HL-60 (cell line): ENCODE measurements around the gene TNFAIP2.

ENCODE experiments used
- GABPA ChIP-seq: IDR thresholded peaks from 2 replicates; pipeline ENCODE4 v1.6.1; 2012; ENCODE audit warnings: low read depth
- POLR2AphosphoS5 ChIP-seq: IDR thresholded peaks from 2 replicates; pipeline ENCODE4 v1.6.1; 2012; ENCODE audit warnings: low read depth
- SPI1 ChIP-seq: IDR thresholded peaks from 2 replicates; pipeline ENCODE4 v1.6.1; 2012; ENCODE audit warnings: low read depth, mild to moderate bottlenecking, borderline replicate concordance
- TF ChIP-seq, protein P1 (sequence below): IDR thresholded peaks from one replicate; pipeline ENCODE4 v1.5.1; 2011; ENCODE audit warnings: low read length, control low read depth, inconsistent platforms; ENCODE audit not compliant: insufficient read depth
- TF ChIP-seq, protein P2 (sequence below): IDR thresholded peaks from 2 replicates; pipeline ENCODE4 v1.6.1; 2012; ENCODE audit warnings: low read depth; ENCODE audit not compliant: insufficient replicate concordance

DNA sequence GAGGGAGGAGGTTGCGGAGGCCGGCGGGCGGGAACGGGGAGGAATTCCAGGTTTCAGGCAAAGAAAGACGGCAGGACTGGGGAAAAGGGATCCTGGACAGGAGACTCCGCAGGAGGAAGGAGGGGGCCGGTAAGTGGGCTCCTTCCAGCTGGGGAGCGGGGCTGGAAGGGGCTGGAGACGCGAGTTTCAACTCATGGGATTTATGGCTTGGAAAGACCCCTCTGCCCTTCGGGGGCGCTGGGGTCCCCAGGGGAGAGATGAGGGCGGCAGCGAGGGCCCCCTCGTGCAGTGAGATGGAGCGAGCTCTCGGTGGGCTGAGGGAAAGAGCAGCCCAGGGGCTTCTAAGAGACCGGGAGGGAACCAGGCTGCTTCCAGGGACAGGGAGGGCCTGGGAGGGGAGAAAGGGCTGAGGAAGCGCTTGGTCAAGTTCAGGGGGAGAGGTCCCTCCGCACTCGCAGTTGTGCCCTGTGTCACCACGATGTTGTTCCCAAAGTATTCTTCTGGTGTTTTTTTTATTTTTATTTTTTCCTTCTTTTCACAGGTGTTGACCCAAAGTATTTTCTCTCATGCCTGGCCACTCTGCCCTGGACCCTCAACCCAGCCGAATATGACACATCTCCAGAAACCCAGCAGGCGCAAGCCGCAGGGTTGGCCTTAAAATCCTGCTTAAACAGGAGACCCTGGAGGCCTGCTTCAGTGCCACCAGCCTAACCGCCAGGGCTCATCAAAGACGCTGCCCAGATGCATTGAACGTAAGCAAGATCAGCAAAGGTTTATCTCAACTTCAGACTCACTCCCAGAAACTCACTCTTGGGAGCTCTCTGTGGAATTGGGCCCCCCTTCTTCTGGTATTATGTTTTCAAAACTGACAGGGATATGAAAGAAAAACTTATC, 16.1 kb downstream of the TNFAIP2 start:
- no peak for TF ChIP-seq SPI1
- TF ChIP-seq, protein P1, sequence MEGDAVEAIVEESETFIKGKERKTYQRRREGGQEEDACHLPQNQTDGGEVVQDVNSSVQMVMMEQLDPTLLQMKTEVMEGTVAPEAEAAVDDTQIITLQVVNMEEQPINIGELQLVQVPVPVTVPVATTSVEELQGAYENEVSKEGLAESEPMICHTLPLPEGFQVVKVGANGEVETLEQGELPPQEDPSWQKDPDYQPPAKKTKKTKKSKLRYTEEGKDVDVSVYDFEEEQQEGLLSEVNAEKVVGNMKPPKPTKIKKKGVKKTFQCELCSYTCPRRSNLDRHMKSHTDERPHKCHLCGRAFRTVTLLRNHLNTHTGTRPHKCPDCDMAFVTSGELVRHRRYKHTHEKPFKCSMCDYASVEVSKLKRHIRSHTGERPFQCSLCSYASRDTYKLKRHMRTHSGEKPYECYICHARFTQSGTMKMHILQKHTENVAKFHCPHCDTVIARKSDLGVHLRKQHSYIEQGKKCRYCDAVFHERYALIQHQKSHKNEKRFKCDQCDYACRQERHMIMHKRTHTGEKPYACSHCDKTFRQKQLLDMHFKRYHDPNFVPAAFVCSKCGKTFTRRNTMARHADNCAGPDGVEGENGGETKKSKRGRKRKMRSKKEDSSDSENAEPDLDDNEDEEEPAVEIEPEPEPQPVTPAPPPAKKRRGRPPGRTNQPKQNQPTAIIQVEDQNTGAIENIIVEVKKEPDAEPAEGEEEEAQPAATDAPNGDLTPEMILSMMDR = no peak
- no peak for TF ChIP-seq POLR2AphosphoS5
- TF ChIP-seq, protein P2, sequence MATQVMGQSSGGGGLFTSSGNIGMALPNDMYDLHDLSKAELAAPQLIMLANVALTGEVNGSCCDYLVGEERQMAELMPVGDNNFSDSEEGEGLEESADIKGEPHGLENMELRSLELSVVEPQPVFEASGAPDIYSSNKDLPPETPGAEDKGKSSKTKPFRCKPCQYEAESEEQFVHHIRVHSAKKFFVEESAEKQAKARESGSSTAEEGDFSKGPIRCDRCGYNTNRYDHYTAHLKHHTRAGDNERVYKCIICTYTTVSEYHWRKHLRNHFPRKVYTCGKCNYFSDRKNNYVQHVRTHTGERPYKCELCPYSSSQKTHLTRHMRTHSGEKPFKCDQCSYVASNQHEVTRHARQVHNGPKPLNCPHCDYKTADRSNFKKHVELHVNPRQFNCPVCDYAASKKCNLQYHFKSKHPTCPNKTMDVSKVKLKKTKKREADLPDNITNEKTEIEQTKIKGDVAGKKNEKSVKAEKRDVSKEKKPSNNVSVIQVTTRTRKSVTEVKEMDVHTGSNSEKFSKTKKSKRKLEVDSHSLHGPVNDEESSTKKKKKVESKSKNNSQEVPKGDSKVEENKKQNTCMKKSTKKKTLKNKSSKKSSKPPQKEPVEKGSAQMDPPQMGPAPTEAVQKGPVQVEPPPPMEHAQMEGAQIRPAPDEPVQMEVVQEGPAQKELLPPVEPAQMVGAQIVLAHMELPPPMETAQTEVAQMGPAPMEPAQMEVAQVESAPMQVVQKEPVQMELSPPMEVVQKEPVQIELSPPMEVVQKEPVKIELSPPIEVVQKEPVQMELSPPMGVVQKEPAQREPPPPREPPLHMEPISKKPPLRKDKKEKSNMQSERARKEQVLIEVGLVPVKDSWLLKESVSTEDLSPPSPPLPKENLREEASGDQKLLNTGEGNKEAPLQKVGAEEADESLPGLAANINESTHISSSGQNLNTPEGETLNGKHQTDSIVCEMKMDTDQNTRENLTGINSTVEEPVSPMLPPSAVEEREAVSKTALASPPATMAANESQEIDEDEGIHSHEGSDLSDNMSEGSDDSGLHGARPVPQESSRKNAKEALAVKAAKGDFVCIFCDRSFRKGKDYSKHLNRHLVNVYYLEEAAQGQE = no peak
- no peak for TF ChIP-seq GABPA
